Fibroblast of lung (primary cell): Measurements from ENCODE around the gene ANKFN1.

Source experiments
- CTCF ChIP-seq, 2 donors: IDR thresholded peaks in 1 of 2; conservative IDR thresholded peaks in 1 of 2; 1 replicate in 1 of 2; 2 replicates in 1 of 2; pipeline ENCODE4 v1.5.1; 2011 to 2012; ENCODE audit warnings: low read length in 2 of 2, control low read depth in 1 of 2, inconsistent platforms in 1 of 2, low read depth in 1 of 2, mild to moderate bottlenecking in 1 of 2
- EZH2 ChIP-seq: IDR thresholded peaks from 2 replicates; pipeline ENCODE4 v1.5.1; 2012; ENCODE audit warnings: low read length, control low read depth, mild to moderate bottlenecking; ENCODE audit errors: missing control alignments

- TF ChIP-seq EZH2 (no peak), CTCF (conservative IDR thresholded peaks at IDR 0.05 in 1 of 2, IDR thresholded peaks at IDR 0.05 in 1 of 2; ENCODE audit: low read depth in 1 of 2, low read length in 2 of 2) (no peak)
These were observed 270.7 kb downstream of the ANKFN1 start for GRCh38 chr17:56424005-56424404.
